ENCODE data around the gene PTPRG.

Gene PTPRG

GRCh38 chr3:61938878-61939549 lies 377.6 kb downstream of the PTPRG start:
- no peaks in the 10 kb centered on the region for H3K27me3 ChIP-seq (replicated peaks; ENCODE audit: control insufficient read depth, insufficient read depth, low read length)
- no peak for DNase-seq (ENCODE audit: extremely low read depth, insufficient read length)

GRCh38 chr3:61940236-61940635 lies 378.9 kb downstream of the PTPRG start:
- Histone ChIP-seq H3K4me3 (replicated peaks; ENCODE audit: low read depth, low read length) (no peak overlapping the region), H3K36me3 (ENCODE audit: control insufficient read depth, insufficient read depth, low read length) (no peaks in the 10 kb centered on the region), H3K27me3 (replicated peaks; ENCODE audit: control insufficient read depth, insufficient read depth, low read length) (no peaks in the 10 kb centered on the region)
- DNase-seq (ENCODE audit: extremely low read depth, insufficient read length), result no peak
- TF ChIP-seq CTCF (IDR thresholded peaks at IDR 0.05; ENCODE audit: insufficient read depth, low read length, poor library complexity, severe bottlenecking), result no peak

More at GRCh38 chr3:61938878-61939549, 377.6 kb downstream of the PTPRG start:
- no peak overlapping the region for H3K4me3 ChIP-seq (replicated peaks; ENCODE audit: low read depth, low read length)
- H3K36me3 ChIP-seq (ENCODE audit: control insufficient read depth, insufficient read depth, low read length), result no peaks in the 10 kb centered on the region
- TF ChIP-seq CTCF (IDR thresholded peaks at IDR 0.05; ENCODE audit: insufficient read depth, low read length, poor library complexity, severe bottlenecking), result no peak

- no peaks in the 10 kb centered on the region for H3K27me3 ChIP-seq (replicated peaks; ENCODE audit: control insufficient read depth, insufficient read depth, low read length)
- TF ChIP-seq CTCF (IDR thresholded peaks at IDR 0.05; ENCODE audit: insufficient read depth, low read length, poor library complexity, severe bottlenecking), result no peak
- H3K4me3 ChIP-seq (replicated peaks; ENCODE audit: low read depth, low read length), result no peak overlapping the region
- DNase-seq (ENCODE audit: extremely low read depth, insufficient read length), result no peak
- no peaks in the 10 kb centered on the region for H3K36me3 ChIP-seq (ENCODE audit: control insufficient read depth, insufficient read depth, low read length)
Measured at GRCh38 chr3:61943975-61944374, 382.6 kb downstream of the PTPRG start.

- Histone ChIP-seq H3K4me3 (replicated peaks; ENCODE audit: low read depth, low read length) (no peak overlapping the region), H3K27me3 (replicated peaks; ENCODE audit: control insufficient read depth, insufficient read depth, low read length) (no peaks in the 10 kb centered on the region), H3K36me3 (ENCODE audit: control insufficient read depth, insufficient read depth, low read length) (no peaks in the 10 kb centered on the region)
- DNase-seq (ENCODE audit: extremely low read depth, insufficient read length), result no peak
- no peak for TF ChIP-seq CTCF (IDR thresholded peaks at IDR 0.05; ENCODE audit: insufficient read depth, low read length, poor library complexity, severe bottlenecking)
Measured at GRCh38 chr3:61944726-61945125, 383.4 kb downstream of the PTPRG start.

GRCh38 chr3:61945657-61946056 lies 384.3 kb downstream of the PTPRG start:
- Histone ChIP-seq H3K36me3 (ENCODE audit: control insufficient read depth, insufficient read depth, low read length) (no peaks in the 10 kb centered on the region), H3K27me3 (replicated peaks; ENCODE audit: control insufficient read depth, insufficient read depth, low read length) (no peaks in the 10 kb centered on the region), H3K4me3 (replicated peaks; ENCODE audit: low read depth, low read length) (no peak overlapping the region)
- no peak for TF ChIP-seq CTCF (IDR thresholded peaks at IDR 0.05; ENCODE audit: insufficient read depth, low read length, poor library complexity, severe bottlenecking)
- DNase-seq (ENCODE audit: extremely low read depth, insufficient read length), result no peak
